ENCODE data around the gene NIPA2.

The NIPA2 gene

GRCh38 chr15:22881739-22882440 is 43.4 kb downstream of the NIPA2 start:
- Histone ChIP-seq H3K4me3 (ENCODE audit: low read depth, low read length) (no peak overlapping the region), H3K27me3 (ENCODE audit: control insufficient read depth, insufficient read depth, low read length) (no peaks in the 10 kb centered on the region), H3K4me1 (no peaks in the 10 kb centered on the region), H3K27ac (no peak overlapping the region), H3K9me3 (ENCODE audit: control insufficient read depth, low read length) (no peaks in the 10 kb centered on the region), H3K79me2 (no peaks in the 10 kb centered on the region), H3K4me2 (ENCODE audit: low read length) (no peak overlapping the region), H2AFZ (no peak overlapping the region), H3K9ac (no peak overlapping the region), H3K36me3 (ENCODE audit: control insufficient read depth, insufficient read depth, low read length) (no peaks in the 10 kb centered on the region)
- TF ChIP-seq CTCF (IDR thresholded peaks at IDR 0.05), result no peak

DNA sequence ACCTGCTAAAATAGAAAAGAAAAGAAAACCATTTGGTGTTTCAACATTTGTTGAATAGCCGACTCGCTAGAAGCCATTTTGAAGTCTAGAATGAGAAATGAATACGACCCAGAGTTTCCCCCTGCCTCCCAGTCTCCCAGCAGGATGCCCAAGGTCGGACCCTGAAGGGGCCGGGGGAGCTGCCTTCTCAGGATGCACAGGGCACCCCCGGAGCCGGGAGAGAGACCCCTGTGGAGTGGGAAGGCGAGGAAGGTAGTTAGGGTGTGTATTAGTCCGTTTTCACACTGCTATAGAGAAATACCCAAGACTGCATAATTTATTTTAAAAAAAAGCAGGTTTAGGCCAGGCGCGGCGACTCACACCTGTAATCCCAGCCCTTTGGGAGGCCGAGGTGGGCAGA is 44.7 kb downstream of the NIPA2 start:
- no peak overlapping the region for H3K4me2 ChIP-seq (ENCODE audit: low read length)
- H3K9me3 ChIP-seq (ENCODE audit: control insufficient read depth, low read length), result no peaks in the 10 kb centered on the region
- H3K36me3 ChIP-seq (ENCODE audit: control insufficient read depth, insufficient read depth, low read length), result no peaks in the 10 kb centered on the region
- no peaks in the 10 kb centered on the region for H3K79me2 ChIP-seq
- no peaks in the 10 kb centered on the region for H3K4me1 ChIP-seq
- H3K4me3 ChIP-seq (ENCODE audit: low read depth, low read length), result no peak overlapping the region
- H2AFZ ChIP-seq, result no peak overlapping the region
- H3K9ac ChIP-seq, result no peak overlapping the region
- no peaks in the 10 kb centered on the region for H3K27me3 ChIP-seq (ENCODE audit: control insufficient read depth, insufficient read depth, low read length)
- TF ChIP-seq CTCF (IDR thresholded peaks at IDR 0.05), result no peak
- H3K27ac ChIP-seq, result no peak overlapping the region

- Histone ChIP-seq H2AFZ (no peak overlapping the region), H3K4me3 (ENCODE audit: low read depth, low read length) (no peak overlapping the region), H3K36me3 (ENCODE audit: control insufficient read depth, insufficient read depth, low read length) (no peaks in the 10 kb centered on the region), H3K27me3 (ENCODE audit: control insufficient read depth, insufficient read depth, low read length) (no peaks in the 10 kb centered on the region), H3K4me1 (no peaks in the 10 kb centered on the region), H3K4me2 (ENCODE audit: low read length) (no peak overlapping the region), H3K9me3 (ENCODE audit: control insufficient read depth, low read length) (no peaks in the 10 kb centered on the region), H3K27ac (no peak overlapping the region), H3K9ac (no peak overlapping the region), H3K79me2 (no peaks in the 10 kb centered on the region)
- no peak for TF ChIP-seq CTCF (IDR thresholded peaks at IDR 0.05)
Measured at GRCh38 chr15:22884344-22884743, 45.9 kb downstream of the NIPA2 start.

- no peaks in the 10 kb centered on the region for H3K9me3 ChIP-seq (ENCODE audit: control insufficient read depth, low read length)
- H3K27me3 ChIP-seq (ENCODE audit: control insufficient read depth, insufficient read depth, low read length), result no peaks in the 10 kb centered on the region
- H2AFZ ChIP-seq, result no peak overlapping the region
- H3K36me3 ChIP-seq (ENCODE audit: control insufficient read depth, insufficient read depth, low read length), result no peaks in the 10 kb centered on the region
- no peaks in the 10 kb centered on the region for H3K79me2 ChIP-seq
- TF ChIP-seq CTCF (IDR thresholded peaks at IDR 0.05), result no peak
- no peak overlapping the region for H3K4me2 ChIP-seq (ENCODE audit: low read length)
- H3K27ac ChIP-seq, result no peak overlapping the region
- no peaks in the 10 kb centered on the region for H3K4me1 ChIP-seq
- no peak overlapping the region for H3K4me3 ChIP-seq (ENCODE audit: low read depth, low read length)
- H3K9ac ChIP-seq, result no peak overlapping the region
Measured at GRCh38 chr15:22885120-22885519, 46.7 kb downstream of the NIPA2 start.
